BE2C (cell line): ENCODE results near the gene SGPP1. TPM values are rescaled to one million over a fixed set of nuclear protein-coding genes. Genes with fewer than 3 reads are reported as not detected.

ENCODE experiments used
- DNase-seq: peaks from one replicate; pipeline ENCODE4 v3.0.0-alpha.2; 2020
- H3K27me3 ChIP-seq: fragments of 250-450 bp; sonication (Bioruptor Pico); 2 replicates; pipeline ENCODE4 v1.5.1; 2020; ENCODE audit warnings: mild to moderate bottlenecking
- H3K36me3 ChIP-seq: fragments of 250-450 bp; sonication (Bioruptor Pico); 2 replicates; pipeline ENCODE4 v1.5.1; 2020; ENCODE audit warnings: mild to moderate bottlenecking
- H3K4me1 ChIP-seq: fragments of 250-450 bp; sonication (Bioruptor Pico); 2 replicates; pipeline ENCODE4 v1.5.1; 2020
- H3K4me3 ChIP-seq: 2 replicates; pipeline ENCODE4 v1.5.1; 2011; ENCODE audit warnings: low read depth, low read length
- H3K9me3 ChIP-seq: fragments of 250-450 bp; sonication (Bioruptor Pico); 2 replicates; pipeline ENCODE4 v1.5.1; 2020
- polyA plus RNA-seq: library from polyadenylated mRNA; unstranded; fragments of >200 nt; gene quantifications from one replicate; pipeline ENCODE4 v1.2.1, GENCODE V29; 2012; ENCODE audit warnings: low read depth, missing spikeins; ENCODE audit not compliant: insufficient read length, insufficient read depth
- TF ChIP-seq, protein P1 (sequence below): IDR thresholded peaks from 2 replicates; pipeline ENCODE4 v1.5.1; 2012; ENCODE audit warnings: mild to moderate bottlenecking, low read depth, low read length

The SGPP1 gene, protein sequence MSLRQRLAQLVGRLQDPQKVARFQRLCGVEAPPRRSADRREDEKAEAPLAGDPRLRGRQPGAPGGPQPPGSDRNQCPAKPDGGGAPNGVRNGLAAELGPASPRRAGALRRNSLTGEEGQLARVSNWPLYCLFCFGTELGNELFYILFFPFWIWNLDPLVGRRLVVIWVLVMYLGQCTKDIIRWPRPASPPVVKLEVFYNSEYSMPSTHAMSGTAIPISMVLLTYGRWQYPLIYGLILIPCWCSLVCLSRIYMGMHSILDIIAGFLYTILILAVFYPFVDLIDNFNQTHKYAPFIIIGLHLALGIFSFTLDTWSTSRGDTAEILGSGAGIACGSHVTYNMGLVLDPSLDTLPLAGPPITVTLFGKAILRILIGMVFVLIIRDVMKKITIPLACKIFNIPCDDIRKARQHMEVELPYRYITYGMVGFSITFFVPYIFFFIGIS
- 7.9 TPM for polyA plus RNA-seq

DNA sequence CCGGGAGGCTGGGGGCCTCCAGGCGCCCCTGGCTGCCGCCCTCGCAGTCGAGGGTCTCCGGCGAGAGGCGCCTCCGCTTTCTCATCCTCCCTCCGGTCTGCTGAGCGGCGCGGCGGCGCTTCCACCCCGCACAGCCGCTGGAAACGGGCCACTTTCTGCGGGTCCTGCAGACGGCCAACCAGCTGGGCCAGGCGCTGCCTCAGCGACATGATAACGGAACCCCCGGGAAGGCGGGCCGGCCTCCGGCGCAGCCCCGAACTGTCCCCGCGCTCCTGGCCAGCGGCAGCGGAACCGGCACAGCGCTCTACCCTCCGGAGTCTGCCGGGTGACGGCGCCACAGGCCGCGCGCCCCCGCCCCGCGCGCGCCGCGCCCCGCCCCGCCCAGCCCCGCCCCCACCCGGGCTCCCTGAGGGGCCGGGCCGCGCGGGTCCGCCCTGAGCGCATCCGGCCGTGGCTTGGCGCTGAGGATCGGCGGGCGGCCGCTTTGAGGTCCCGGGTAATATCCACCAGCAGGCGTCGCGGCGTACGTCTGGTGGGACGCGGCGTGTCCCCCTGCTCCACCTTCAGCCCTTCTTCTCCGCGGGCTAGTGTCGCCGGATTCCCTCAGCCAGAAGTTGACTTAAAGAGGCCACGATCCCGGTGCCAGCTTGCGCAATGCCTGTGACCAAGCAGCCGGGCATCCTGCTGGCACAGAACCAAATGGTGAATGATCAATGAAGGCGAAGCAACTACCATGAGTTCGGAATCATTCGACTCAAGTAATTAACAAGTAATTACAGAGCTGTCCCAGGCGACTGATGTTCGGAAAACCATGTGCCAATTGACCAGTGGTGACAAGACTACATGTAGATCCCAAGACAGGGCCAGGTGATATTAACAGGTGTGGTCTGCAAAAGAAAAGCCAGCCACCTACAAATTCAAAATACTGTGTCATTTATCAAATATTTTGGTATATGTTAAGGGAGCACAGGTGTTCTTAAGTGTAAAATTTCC is at the start of gene SGPP1:
TSS of gene SGPP1 (minus strand) at position 330 of the 993 bp plus-strand sequence. CDS start at position 209, 121 bp downstream.
- 0 out of 2 replicates have a peak, but pooled peaks cover 3% of the 10 kb centered on the region for H3K27me3 ChIP-seq
- no peaks in the 10 kb centered on the region for H3K36me3 ChIP-seq
- H3K4me1 ChIP-seq, result peaks cover 6% of the 10 kb centered on the region; the same call in 1 of the 2 replicates
- H3K9me3 ChIP-seq, result no peaks in the 10 kb centered on the region
- H3K4me3 ChIP-seq, result peak within 1 kb of the TSS; percentile 97
- peak; percentile 91 for DNase-seq
- TF ChIP-seq, protein P1, sequence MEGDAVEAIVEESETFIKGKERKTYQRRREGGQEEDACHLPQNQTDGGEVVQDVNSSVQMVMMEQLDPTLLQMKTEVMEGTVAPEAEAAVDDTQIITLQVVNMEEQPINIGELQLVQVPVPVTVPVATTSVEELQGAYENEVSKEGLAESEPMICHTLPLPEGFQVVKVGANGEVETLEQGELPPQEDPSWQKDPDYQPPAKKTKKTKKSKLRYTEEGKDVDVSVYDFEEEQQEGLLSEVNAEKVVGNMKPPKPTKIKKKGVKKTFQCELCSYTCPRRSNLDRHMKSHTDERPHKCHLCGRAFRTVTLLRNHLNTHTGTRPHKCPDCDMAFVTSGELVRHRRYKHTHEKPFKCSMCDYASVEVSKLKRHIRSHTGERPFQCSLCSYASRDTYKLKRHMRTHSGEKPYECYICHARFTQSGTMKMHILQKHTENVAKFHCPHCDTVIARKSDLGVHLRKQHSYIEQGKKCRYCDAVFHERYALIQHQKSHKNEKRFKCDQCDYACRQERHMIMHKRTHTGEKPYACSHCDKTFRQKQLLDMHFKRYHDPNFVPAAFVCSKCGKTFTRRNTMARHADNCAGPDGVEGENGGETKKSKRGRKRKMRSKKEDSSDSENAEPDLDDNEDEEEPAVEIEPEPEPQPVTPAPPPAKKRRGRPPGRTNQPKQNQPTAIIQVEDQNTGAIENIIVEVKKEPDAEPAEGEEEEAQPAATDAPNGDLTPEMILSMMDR, result peak; percentile 46

DNA sequence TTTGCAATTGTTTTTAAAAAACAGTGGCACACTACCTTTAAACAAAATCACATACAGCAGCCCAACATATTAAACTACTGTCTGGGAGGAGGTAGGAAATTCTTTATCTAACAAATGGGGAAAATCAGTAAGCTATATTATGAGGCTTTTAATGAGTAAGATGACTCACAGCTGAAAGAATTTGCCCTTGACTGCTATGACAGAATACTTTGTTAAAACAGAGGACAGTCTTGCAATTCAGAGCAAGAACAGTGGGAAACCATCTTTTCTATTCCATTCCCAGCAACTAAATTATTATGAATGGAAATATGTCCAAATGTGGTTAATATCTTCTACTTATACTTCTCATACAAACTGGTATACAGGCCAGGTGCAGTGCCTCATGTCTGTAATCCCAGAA is 49.2 kb upstream of the SGPP1 start:
- Histone ChIP-seq H3K36me3 (no peaks in the 10 kb centered on the region), H3K4me3 (no peak overlapping the region), H3K9me3 (no peaks in the 10 kb centered on the region), H3K4me1 (no peaks in the 10 kb centered on the region), H3K27me3 (no peaks in the 10 kb centered on the region)
- TF ChIP-seq, protein P1, result no peak
- no peak for DNase-seq

DNA sequence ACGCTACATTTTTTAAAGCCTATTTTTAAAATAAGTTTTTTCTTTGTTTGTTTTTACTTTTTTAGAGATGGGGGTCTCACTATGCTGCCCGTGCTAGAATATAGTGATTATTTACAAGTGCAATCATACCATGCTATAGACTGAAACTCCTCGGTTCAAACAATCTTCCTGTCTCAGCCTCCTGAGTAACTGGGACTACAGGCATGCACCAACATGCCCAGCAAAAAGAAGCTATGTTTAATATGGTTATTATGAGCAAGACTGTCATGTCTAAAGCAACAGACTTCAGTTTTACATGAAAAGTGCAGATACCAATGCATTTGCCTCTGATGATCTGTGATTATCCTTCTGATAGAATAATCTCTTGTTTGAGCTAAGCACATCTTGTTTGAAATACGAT is 45.6 kb upstream of the SGPP1 start:
- no peak for DNase-seq
- TF ChIP-seq, protein P1, result no peak
- Histone ChIP-seq H3K4me3 (no peak overlapping the region), H3K9me3 (no peaks in the 10 kb centered on the region), H3K27me3 (no peaks in the 10 kb centered on the region), H3K36me3 (no peaks in the 10 kb centered on the region), H3K4me1 (no peaks in the 10 kb centered on the region)

DNA sequence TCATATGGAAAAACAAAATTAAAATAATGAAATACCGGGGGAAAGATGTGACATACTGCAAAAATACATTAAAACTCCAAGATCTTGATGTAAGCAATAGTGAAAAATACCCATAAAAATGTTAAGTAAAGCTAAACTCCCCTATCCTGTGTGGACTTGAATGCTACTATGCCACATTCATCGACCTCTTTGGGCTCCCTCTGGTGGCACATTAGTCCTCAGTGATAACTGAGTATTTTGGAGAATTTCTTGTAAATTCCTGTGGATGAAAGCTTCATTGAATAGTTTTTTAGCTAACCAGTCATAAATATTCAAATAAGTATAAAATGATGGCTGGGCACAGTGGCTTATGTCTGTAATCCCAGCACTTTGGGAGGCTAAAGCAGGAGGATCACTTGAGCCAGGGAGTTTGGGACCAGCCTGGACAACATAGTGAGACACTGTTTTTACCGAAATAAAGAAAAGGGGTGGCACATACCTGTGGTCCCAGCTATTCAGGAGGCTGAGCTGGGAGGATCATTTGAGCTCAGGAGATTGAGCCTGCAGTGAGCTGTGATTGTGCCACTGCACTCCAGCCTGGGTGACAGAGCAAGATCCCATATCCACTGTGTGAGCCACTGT is 42.4 kb upstream of the SGPP1 start:
- DNase-seq, result peak; percentile 49
- no peak overlapping the region for H3K4me3 ChIP-seq
- TF ChIP-seq, protein P1, result peak; percentile 73
- no peaks in the 10 kb centered on the region for H3K27me3 ChIP-seq
- H3K9me3 ChIP-seq, result no peaks in the 10 kb centered on the region
- no peaks in the 10 kb centered on the region for H3K4me1 ChIP-seq
- no peaks in the 10 kb centered on the region for H3K36me3 ChIP-seq

DNA sequence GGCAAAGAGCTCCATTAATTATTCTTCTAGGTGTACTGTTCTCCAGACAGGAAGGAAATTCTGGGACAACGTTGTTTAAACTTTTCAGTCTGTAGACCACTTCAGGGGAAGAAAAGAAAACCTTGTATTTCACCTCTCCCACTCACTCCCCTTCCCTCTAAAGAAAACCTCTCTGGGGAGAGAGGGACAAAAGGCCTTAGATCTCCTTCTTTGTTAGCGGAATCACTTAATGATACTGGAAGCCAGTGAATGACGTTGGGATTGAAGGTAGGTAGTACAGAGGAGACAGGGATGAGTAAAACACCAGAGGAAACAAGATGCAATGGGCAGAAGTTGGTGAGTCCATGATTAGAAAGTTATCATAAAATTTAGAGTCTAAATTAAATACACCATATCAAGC is 38.7 kb upstream of the SGPP1 start:
- Histone ChIP-seq H3K9me3 (no peaks in the 10 kb centered on the region), H3K36me3 (no peaks in the 10 kb centered on the region), H3K4me3 (no peak overlapping the region), H3K27me3 (no peaks in the 10 kb centered on the region), H3K4me1 (no peaks in the 10 kb centered on the region)
- TF ChIP-seq, protein P1, result no peak
- no peak for DNase-seq
